HG03066 (cell line): ENCODE results near the gene MAN1C1.

Experiments used
- ATAC-seq: cut with Tn5 transposase; IDR thresholded peaks from one replicate; pipeline ENCODE4 v1.9.1; 2021; ENCODE audit warnings: low read depth; ENCODE audit not compliant: unreplicated experiment

The MAN1C1 gene

DNA sequence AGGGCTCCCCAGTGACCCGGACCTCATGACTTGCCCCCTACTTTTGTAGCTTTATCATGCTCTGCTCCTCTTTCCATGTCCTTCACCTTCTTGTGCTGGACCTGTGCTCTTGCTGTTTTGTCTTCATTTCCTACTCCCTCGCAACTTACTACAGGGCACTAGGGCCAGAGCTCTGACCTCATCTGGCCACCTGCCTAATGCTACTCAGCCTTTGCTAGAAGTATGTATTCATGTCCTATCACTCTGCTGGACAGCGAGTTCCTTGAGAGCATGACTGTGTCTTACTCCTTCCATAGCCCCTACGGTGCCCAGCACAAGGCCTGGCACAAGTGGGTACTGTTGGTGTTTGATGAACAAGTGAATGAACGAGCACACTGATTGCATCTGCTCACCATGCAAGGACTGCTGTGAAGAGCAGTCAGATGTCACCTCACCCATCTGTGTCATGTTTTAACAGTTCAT lies 205.1 kb downstream of the MAN1C1 start:
- no peak for ATAC-seq

DNA sequence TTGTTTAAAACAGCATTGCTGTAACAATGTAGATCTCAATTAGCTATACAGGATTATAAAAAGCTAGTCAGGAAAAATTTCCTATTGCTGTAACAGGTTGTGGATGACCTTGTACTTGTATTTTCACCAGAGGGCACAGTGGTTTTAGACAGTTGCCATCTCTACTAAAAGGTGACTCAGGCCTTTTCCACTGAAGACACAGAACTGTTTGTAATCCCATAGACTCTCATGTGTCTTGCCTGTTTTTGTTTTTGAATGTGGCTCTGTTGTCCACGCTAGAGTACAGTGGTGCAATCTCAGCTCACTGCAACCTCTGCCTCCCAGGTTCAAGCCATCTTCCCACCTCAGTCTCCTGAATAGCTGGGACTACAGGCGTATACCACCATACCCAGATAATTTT lies 209.0 kb downstream of the MAN1C1 start:
- ATAC-seq, result no peak

DNA sequence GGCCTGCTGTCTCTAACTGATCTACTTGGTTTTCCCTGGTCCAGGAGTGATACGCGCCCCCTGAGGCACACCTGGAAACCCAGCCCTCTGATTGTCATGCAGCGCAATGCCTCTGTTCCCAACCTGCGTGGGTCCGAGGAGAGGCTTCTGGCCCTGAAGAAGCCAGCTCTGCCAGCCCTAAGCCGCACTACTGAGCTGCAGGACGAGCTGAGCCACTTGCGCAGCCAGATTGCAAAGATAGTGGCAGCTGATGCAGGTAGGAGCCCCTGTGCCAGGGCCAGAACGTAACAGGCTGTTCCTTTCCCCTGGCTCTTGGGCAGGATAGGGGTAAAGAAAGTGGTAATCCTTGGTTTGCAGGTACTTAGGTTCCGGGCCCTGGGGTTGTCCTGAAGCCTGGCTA lies 210.0 kb downstream of the MAN1C1 start:
- no peak for ATAC-seq

DNA sequence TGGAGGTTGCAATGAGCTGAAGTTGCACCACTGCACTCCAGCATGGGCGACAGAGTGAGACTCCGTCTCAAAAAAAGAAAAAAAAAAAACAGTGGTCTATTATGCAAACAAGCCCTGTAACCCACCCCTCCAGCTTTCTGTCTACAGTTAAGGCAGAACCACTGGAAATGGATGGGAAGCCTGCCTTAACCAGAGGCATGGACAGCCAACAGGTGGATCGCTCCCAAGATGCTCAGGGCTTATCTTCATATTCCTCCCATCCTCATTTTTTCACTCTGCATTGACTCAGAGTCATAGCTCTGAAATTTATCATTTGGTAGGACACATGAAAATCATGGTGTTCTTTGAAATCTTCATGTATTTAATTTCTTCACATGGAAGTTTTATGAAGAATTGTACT lies 211.9 kb downstream of the MAN1C1 start:
- ATAC-seq, result no peak

DNA sequence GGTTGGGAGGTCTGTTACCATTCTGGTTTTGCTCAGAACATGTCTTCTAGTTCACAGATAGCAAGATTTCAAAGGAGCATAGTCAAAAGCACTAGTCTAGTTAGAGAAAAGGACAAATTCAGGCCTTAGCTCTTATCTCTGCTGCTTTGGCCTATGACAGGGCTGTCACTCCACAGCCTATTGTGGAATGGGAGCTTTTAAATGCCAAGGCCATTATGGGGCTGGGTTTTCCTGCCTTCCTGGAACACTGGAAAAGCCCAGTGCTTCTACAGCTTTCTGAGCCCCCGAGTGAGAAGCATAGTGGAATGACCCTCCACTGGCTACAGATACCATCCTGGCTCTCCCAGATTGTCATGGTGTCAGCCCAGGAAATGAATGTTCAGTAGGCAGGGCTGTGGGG lies 212.5 kb downstream of the MAN1C1 start:
- no peak for ATAC-seq

DNA sequence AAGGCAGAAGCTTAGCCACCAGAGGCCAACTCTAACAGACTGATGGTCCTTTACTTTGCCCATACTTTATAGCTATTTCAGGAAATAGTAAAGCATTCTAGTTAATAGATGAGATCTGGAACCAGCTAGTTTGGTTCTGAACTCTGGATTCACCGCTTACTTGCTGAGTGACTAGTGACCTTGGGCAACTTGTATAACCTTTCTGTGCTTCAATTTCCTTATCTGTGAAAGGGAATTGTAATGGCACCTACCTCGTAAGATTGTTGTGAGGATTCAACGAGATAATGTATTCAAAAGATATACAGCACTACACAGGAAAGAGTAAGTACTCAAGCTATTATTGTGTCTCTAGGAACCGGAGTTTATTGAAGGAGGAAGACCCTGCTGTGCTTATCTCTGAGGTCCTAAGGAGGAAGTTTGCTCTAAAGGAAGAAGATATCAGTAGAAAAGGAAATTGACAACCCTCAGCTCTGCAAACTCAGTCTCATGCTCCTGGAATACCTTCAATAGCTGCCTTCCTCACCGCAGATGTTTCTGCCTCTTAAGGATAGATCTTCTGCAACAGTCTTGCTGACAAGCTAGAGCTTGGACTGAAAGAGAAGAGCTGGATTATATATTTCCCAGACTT lies 215.1 kb downstream of the MAN1C1 start:
- no peak for ATAC-seq

DNA sequence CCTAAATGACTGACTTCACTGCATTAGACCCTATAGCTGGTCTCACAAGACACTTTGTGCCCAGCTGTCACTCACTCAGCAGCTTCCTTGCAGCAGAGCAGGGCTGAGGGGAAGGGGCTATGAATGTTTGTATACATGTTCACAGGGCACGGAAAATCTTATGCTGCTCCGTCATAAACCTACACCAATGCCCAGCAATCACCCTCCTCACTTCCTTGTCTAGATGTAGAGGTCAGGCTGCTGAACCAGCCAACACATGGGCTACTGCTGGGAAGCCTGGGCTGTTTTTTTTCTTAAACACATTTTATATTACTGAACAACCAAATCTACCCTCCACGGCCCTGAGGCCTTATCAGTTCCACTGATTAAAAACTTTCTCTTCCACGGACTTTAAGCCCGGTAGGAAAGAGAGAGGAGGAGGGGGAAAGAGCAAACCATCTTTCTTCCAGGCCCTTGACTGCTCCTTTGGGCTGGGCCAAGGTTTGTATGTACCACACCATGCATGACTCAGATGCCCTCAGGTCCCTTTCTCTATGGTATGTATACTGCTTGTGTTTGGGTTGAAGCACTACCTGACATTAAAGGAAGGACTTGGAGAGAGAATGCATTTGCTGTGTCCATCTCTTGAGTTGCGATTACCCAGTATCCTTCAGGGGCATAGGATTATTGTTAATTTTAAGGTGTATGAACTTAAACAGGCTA lies 215.9 kb downstream of the MAN1C1 start:
- no peak for ATAC-seq

DNA sequence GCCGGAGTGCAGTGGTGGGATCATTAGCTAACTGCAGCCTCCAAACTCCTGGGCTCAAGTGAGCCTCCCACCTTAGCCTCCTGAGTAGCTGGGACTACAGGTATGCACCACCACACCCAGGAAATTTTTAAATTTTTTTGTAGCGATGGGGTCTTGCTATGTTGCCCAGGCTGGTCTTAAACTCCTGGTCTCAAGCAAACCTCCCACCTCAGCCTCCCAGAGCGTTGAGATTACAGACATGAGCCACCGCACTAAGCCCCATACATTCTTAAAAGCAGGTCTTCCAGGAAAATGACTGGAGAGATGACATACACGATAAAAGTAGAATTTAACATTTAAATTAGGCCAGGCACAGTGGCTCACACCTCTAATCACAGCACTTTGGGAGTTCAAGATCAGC lies 216.6 kb downstream of the MAN1C1 start:
- no peak for ATAC-seq
